IPS-20b (cell line): ENCODE measurements around the gene NR6A1.

ENCODE experiments used
- H3K27ac ChIP-seq: one replicate; pipeline ENCODE4 v1.5.1; 2013; ENCODE audit warnings: low read length
- H3K27me3 ChIP-seq: 2 replicates; pipeline ENCODE4 v1.6.1; 2013; ENCODE audit warnings: mild to moderate bottlenecking, low read length, inconsistent platforms; ENCODE audit not compliant: insufficient read depth
- H3K36me3 ChIP-seq: 2 replicates; pipeline ENCODE4 v1.6.1; 2013; ENCODE audit warnings: low read depth, mild to moderate bottlenecking, inconsistent platforms, low read length, moderate library complexity; ENCODE audit not compliant: insufficient read depth
- H3K4me1 ChIP-seq: 2 replicates; pipeline ENCODE4 v1.6.1; 2013; ENCODE audit warnings: mild to moderate bottlenecking, control low read depth, inconsistent platforms, low read length, moderate library complexity; ENCODE audit not compliant: insufficient read depth
- H3K4me3 ChIP-seq: 2 replicates; pipeline ENCODE4 v1.5.1; 2013; ENCODE audit warnings: mild to moderate bottlenecking, low read length, inconsistent platforms
- H3K9ac ChIP-seq: 2 replicates; pipeline ENCODE4 v1.6.1; 2013; ENCODE audit warnings: low read depth, mild to moderate bottlenecking, inconsistent platforms, low read length, moderate library complexity
- H3K9me3 ChIP-seq: 2 replicates; pipeline ENCODE4 v1.6.1; 2013; ENCODE audit warnings: mild to moderate bottlenecking, low read depth, low read length, inconsistent platforms; ENCODE audit not compliant: insufficient read depth

NR6A1 gene

DNA sequence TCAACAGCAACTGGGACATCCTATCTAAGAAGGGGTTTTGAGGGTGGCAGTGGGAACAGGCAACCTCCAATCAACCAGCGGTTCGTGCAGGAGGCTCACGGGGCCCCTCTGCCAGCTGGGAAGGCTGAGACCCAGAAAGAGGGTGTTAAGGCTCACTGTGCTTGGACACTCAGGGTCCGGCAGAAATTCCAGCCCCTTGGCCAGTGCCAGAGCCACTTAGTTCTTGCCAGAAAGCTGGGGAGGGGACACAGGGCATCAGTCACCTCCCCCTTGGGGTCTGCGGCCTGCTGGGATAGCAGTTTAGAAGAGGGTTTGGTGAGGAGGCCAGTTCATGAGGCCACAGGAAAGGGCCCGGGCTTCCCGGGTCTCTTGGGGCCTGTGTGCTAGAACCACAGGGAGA lies 300.4 kb downstream of the NR6A1 start:
- no peaks in the 10 kb centered on the region for H3K9me3 ChIP-seq
- no peak overlapping the region for H3K9ac ChIP-seq
- H3K4me3 ChIP-seq: no peak overlapping the region
- peaks cover 2% of the 10 kb centered on the region; the same call in 1 of the 2 replicates for H3K27me3 ChIP-seq
- no peaks in the 10 kb centered on the region; the same call in 1 of the 2 replicates for H3K4me1 ChIP-seq
- no peak overlapping the region for H3K27ac ChIP-seq
- H3K36me3 ChIP-seq: no peaks in the 10 kb centered on the region

DNA sequence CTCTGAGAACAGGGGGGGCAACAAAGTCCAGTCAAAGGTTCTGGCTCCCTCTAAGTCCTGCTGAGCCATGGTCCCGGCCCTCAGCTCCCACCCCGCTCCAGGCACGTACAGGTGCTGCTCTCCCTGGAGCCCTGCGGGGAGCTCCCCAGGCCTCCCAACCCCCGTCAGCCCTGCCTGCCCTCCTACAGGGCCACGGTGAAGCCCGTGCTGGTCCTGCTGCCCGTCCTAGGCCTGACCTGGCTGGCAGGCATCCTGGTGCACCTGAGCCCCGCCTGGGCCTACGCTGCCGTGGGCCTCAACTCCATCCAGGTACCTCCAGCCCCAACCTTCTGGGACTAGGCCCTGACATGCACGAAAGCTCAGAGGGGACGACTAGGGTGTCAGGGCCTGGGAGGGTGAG lies 300.8 kb downstream of the NR6A1 start:
- H3K4me3 ChIP-seq: no peak overlapping the region
- H3K4me1 ChIP-seq: no peaks in the 10 kb centered on the region; the same call in 1 of the 2 replicates
- H3K36me3 ChIP-seq: no peaks in the 10 kb centered on the region
- no peak overlapping the region for H3K27ac ChIP-seq
- no peaks in the 10 kb centered on the region for H3K27me3 ChIP-seq
- H3K9me3 ChIP-seq: no peaks in the 10 kb centered on the region
- H3K9ac ChIP-seq: no peak overlapping the region

DNA sequence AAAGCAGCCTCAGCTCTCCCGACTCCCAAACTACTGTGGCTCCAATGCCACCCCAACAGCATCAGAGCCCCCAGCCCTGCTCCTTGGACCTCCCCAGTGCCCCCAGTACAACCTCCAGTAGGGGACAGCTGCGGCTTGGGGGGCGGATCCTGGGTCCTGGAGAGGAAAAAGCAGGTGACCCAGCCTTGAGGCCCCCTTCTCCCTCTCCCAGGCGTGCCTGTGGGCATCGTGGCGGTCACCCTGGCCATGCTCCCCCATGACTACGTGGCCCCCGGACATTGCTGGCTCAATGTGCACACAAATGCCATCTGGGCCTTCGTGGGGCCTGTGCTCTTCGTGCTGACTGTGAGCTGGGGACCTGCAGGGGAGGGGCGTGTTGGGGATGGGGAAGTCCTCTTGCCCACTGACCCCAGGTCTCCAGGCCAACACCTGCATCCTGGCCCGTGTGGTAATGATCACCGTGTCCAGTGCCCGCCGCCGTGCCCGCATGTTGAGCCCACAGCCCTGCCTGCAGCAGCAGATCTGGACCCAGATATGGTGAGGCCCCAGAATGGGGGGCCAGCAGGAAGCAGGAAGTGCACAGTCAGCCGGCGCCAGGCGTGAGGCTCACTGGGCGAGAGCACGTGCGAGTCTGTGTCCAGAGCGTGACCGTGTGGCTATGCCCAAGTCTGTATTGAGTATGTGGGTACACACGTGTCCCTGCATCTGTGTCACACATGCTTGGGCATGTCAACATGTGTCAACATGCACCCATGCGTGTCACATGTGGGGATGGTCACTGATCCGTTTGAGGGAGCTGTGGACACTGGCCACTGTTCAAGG lies 301.9 kb downstream of the NR6A1 start:
- Histone ChIP-seq H3K4me3 (no peak overlapping the region), H3K9ac (no peak overlapping the region), H3K27me3 (no peaks in the 10 kb centered on the region), H3K9me3 (no peaks in the 10 kb centered on the region), H3K36me3 (no peaks in the 10 kb centered on the region), H3K27ac (no peak overlapping the region), H3K4me1 (no peaks in the 10 kb centered on the region)

DNA sequence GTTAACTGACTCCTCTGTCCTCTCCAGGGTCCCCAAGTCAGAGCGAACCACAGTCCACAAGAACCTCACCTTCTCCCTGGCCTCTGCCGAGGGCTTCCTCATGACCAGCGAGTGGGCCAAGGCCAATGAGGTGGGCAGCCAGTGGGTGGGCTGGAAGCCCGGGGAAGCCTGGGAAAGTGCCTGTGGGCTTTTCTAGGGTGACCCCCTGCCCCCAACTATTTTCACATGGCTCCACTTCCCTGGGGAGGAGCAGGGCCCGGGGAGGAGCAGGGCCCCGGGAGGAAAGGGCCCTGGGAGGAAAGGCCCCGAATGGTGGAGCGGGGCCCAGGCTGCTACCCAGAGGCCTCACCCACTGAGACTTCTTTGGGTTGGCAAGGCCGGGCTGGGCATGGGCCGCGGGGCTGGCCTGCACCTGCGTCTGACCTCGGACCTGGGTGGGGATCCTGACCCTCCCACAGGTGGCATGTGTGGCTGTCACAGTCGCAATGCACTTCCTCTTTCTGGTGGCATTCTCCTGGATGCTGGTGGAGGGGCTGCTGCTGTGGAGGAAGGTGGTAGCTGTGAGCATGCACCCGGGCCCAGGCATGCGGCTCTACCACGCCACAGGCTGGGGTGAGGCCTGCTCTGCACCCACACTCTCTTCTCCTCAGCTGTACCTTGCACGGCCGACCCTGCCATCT lies 302.9 kb downstream of the NR6A1 start:
- Histone ChIP-seq H3K9ac (no peak overlapping the region), H3K27me3 (no peaks in the 10 kb centered on the region), H3K36me3 (no peaks in the 10 kb centered on the region), H3K4me1 (no peaks in the 10 kb centered on the region), H3K27ac (no peak overlapping the region), H3K4me3 (no peak overlapping the region), H3K9me3 (no peaks in the 10 kb centered on the region)

DNA sequence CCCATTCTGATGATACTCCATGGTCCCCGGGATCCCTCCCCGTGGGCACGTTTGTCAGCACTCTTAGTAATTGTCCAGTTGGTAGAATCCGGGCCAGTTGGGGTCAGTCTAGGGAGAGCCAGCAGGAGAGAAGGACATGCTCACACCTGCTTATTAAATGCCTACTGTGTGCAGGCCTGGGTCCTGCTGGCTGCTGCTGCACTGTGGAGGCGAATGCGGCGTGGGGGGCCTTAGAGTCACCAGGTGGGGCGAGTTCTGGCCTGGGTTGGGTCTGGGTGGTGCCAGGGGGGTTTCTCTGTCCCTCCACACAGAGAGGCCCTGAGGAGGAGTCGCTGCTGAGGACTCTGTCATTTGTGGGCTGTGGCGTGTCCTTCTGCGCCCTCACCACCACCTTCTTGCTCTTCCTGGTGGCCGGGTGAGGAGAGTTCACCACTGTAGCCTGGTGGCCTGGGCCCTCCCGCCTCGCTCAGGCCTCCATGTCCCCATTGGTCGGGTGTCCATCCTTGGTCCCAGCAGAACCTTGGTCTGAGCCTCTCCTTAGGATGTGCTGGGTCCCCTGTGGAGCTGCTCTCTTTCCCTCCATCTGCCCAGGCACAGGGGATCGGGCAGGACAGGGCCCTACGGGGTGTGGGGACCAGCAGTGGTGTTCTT lies 303.6 kb downstream of the NR6A1 start:
- Histone ChIP-seq H3K27ac (no peak overlapping the region), H3K9me3 (no peaks in the 10 kb centered on the region), H3K4me3 (no peak overlapping the region), H3K27me3 (no peaks in the 10 kb centered on the region), H3K36me3 (no peaks in the 10 kb centered on the region), H3K9ac (no peak overlapping the region), H3K4me1 (no peaks in the 10 kb centered on the region)
